HG02852 (cell line): ENCODE measurements around the gene ARRB1.
"Not testable (repeated sequence)": the region's sequence is repeated elsewhere in the genome, so short reads cannot be mapped to it uniquely, and the experiment has no call there.

Source experiments
- ATAC-seq: cut with Tn5 transposase; IDR thresholded peaks from one replicate; pipeline ENCODE4 v1.9.1; 2021; ENCODE audit warnings: mild to moderate bottlenecking, moderate library complexity; ENCODE audit not compliant: unreplicated experiment

The ARRB1 gene

GRCh38 chr11:75351541-75351790 lies at the start of gene ARRB1:
TSS of gene ARRB1 (minus strand) at chr11:75351661. CDS start at chr11:75351607, 54 bp downstream.
- peak; percentile 45 for ATAC-seq

GRCh38 chr11:75400146-75400865 lies 48.8 kb upstream of the ARRB1 start:
- no peak for ATAC-seq

- peak; percentile 84 for ATAC-seq
Measured at GRCh38 chr11:75399344-75400145, 48.1 kb upstream of the ARRB1 start, which contains the start of gene RPS3. TSS of gene RPS3 (plus strand) at chr11:75399518. CDS start at chr11:75399548, 30 bp downstream.

GRCh38 chr11:75398906-75399305 lies 47.4 kb upstream of the ARRB1 start:
- ATAC-seq = peak; percentile 8

GRCh38 chr11:75394085-75394840 lies 42.8 kb upstream of the ARRB1 start:
- no peak for ATAC-seq

GRCh38 chr11:75389925-75390324 lies 38.5 kb upstream of the ARRB1 start:
- no peak for ATAC-seq

GRCh38 chr11:75389276-75389605 lies 37.8 kb upstream of the ARRB1 start:
- no peak for ATAC-seq

- no peak for ATAC-seq
Measured at GRCh38 chr11:75388386-75389275, 37.2 kb upstream of the ARRB1 start.

GRCh38 chr11:75387736-75388294 lies 36.4 kb upstream of the ARRB1 start:
- no peak for ATAC-seq

GRCh38 chr11:75386942-75387630 lies 35.6 kb upstream of the ARRB1 start:
- no peak for ATAC-seq

GRCh38 chr11:75384438-75385080 lies 33.1 kb upstream of the ARRB1 start:
- ATAC-seq = no peak

GRCh38 chr11:75383246-75383645 lies 31.8 kb upstream of the ARRB1 start:
- no peak for ATAC-seq

- no peak for ATAC-seq
Measured at GRCh38 chr11:75380716-75381420, 29.4 kb upstream of the ARRB1 start.

GRCh38 chr11:75380245-75380644 lies 28.8 kb upstream of the ARRB1 start:
- no peak for ATAC-seq

GRCh38 chr11:75378776-75379175 lies 27.3 kb upstream of the ARRB1 start:
- not testable (repeated sequence) for ATAC-seq

- ATAC-seq = no peak
Measured at GRCh38 chr11:75376175-75376574, 24.7 kb upstream of the ARRB1 start.

- no peak for ATAC-seq
Measured at GRCh38 chr11:75375626-75376025, 24.2 kb upstream of the ARRB1 start.

- ATAC-seq = no peak
Measured at GRCh38 chr11:75374646-75375045, 23.2 kb upstream of the ARRB1 start.

- ATAC-seq = no peak
Measured at GRCh38 chr11:75373201-75373600, 21.7 kb upstream of the ARRB1 start.
